K562 (cell line): ENCODE results near the gene LAG3. TPM values are rescaled to one million over a fixed set of nuclear protein-coding genes. Genes with fewer than 3 reads are reported as not detected.

ENCODE experiments used
- CBX1 ChIP-seq: sonication (generic); IDR thresholded peaks from 2 replicates; pipeline ENCODE4 v1.6.1; 2016; ENCODE audit warnings: antibody characterized with exemption, low read depth, mild to moderate bottlenecking
- DIDO1 ChIP-seq: fragments of 450-650 bp; IDR thresholded peaks from 2 replicates; pipeline ENCODE4 v1.6.1; 2016; ENCODE audit warnings: low read depth, missing biosample characterization, missing genetic modification characterization
- EP300 ChIP-seq: IDR thresholded peaks from 2 replicates; pipeline ENCODE4 v1.6.1; 2012; ENCODE audit warnings: low read length, improper control_type of control experiment
- ETS1 ChIP-seq: conservative IDR thresholded peaks from 2 replicates; pipeline ENCODE4 v1.6.1; 2011; ENCODE audit warnings: low read depth, mild to moderate bottlenecking, low read length; ENCODE audit not compliant: control insufficient read depth
- EWSR1 ChIP-seq: fragments of 450-650 bp; IDR thresholded peaks from 2 replicates; pipeline ENCODE4 v1.6.1; 2018; ENCODE audit warnings: borderline replicate concordance, mild to moderate bottlenecking, low read depth, moderate library complexity; ENCODE audit not compliant: partially characterized antibody
- MAZ ChIP-seq, 2 experiments: fragments of 450-650 bp in 1 of 2; sonication (generic) in 1 of 2; formaldehyde crosslinking; IDR thresholded peaks in 1 of 2; conservative IDR thresholded peaks in 1 of 2; 2 replicates each; pipeline versions ENCODE4 v1.4.0 to v1.5.0; 2020; ENCODE audit warnings: mild to moderate bottlenecking in 1 of 2, missing genetic modification reagents in 1 of 2
- MEF2D ChIP-seq: conservative IDR thresholded peaks from 2 replicates; pipeline ENCODE4 v1.6.1; 2016; ENCODE audit warnings: low read depth, missing genetic modification characterization, missing compliant biosample characterization
- POLR2A ChIP-seq: fragments of 450-650 bp; conservative IDR thresholded peaks from 2 replicates; pipeline ENCODE4 v1.6.1; 2016
- POLR2AphosphoS2 ChIP-seq: IDR thresholded peaks from 2 replicates; pipeline ENCODE4 v1.6.1; 2012; ENCODE audit warnings: low read length, improper control_type of control experiment
- RAD51 ChIP-seq: fragments of 450-650 bp; IDR thresholded peaks from 2 replicates; pipeline ENCODE4 v1.7.1; 2016; ENCODE audit warnings: low read depth, mild to moderate bottlenecking, borderline replicate concordance
- RCOR1 ChIP-seq, 2 experiments: IDR thresholded peaks; 2 replicates each; pipeline ENCODE4 v1.6.1; 2012; ENCODE audit warnings: low read depth in 2 of 2, low read length in 2 of 2, borderline replicate concordance in 1 of 2, improper control_type of control experiment in 1 of 2
- ZBTB11 ChIP-seq, 3 experiments: fragments of 200-800 bp in 1 of 3; fragments of 250-450 bp in 1 of 3; fragments of 450-650 bp in 1 of 3; sonication (Bioruptor Pico) in 1 of 3; sonication (Bioruptor generic) in 1 of 3; formaldehyde crosslinking in 1 of 3; IDR thresholded peaks; 2 replicates each; pipeline versions ENCODE4 v1.6.1 to v1.8.0; 2016 to 2022; ENCODE audit warnings: mild to moderate bottlenecking in 2 of 3, missing genetic modification characterization in 2 of 3, missing compliant biosample characterization in 1 of 3, moderate library complexity in 1 of 3
- ZNF263 ChIP-seq: sonication (generic); formaldehyde crosslinking; IDR thresholded peaks from 2 replicates; pipeline ENCODE4 v1.8.0; 2022; ENCODE audit warnings: mild to moderate bottlenecking, missing genetic modification reagents, borderline replicate concordance
- polyA plus RNA-seq, 8 experiments: library from polyadenylated mRNA; depleted of rRNA in 4 of 8; stranded (reverse) in 5 of 8; unstranded in 3 of 8; fragments of >200 nt; fragmentation: Nextera tagmentation in 2 of 8; fragmentation: Illumina TruSeq in 1 of 8; extraction: Ambion mirVana in 2 of 8; extraction: Trizol in 1 of 8; gene quantifications; 2 replicates each; pipeline versions ENCODE4 v1.2.1 to v1.2.3, GENCODE V29; 2011 to 2014; ENCODE audit warnings: inconsistent platforms in 1 of 8, missing spikeins in 1 of 8
- total RNA-seq, 7 experiments: library from RNA; depleted of rRNA in 6 of 7; stranded (reverse); fragments of >200 nt in 6 of 7; fragmentation: Illumina TruSeq in 2 of 7; extraction: Trizol in 2 of 7; gene quantifications; 2 replicates each; pipeline versions ENCODE4 v1.2.1 to v1.2.3, GENCODE V29; 2011 to 2021; ENCODE audit warnings: low replicate concordance in 1 of 7
- TF ChIP-seq, protein P1 (sequence below), 3 experiments: fragments of 200-800 bp in 1 of 3; sonication (Bioruptor generic) in 1 of 3; sonication (generic) in 1 of 3; formaldehyde crosslinking in 1 of 3; IDR thresholded peaks; 2 replicates each; pipeline versions ENCODE4 v1.6.1 to v1.8.0; 2016 to 2022; ENCODE audit warnings: mild to moderate bottlenecking in 2 of 3, missing compliant biosample characterization in 2 of 3, missing genetic modification characterization in 2 of 3, missing genetic modification reagents in 1 of 3
- TF ChIP-seq, protein P2 (sequence below): sonication (generic); formaldehyde crosslinking; IDR thresholded peaks from 2 replicates; pipeline ENCODE4 v1.8.0; 2023; ENCODE audit warnings: mild to moderate bottlenecking, missing genetic modification reagents
- TF ChIP-seq, protein P3 (sequence below): fragments of 450-650 bp; formaldehyde crosslinking; conservative IDR thresholded peaks from 2 replicates; pipeline ENCODE4 v1.4.0; 2022; ENCODE audit warnings: mild to moderate bottlenecking, missing genetic modification characterization

The LAG3 gene
- total and polyA plus RNA-seq, 9 of the 15 experiments (the other 6 are each of a cell fraction or from before 2014, with no cell fraction given) = 0.07 to 0.66 (median 0.09) TPM; not detected in 1

DNA sequence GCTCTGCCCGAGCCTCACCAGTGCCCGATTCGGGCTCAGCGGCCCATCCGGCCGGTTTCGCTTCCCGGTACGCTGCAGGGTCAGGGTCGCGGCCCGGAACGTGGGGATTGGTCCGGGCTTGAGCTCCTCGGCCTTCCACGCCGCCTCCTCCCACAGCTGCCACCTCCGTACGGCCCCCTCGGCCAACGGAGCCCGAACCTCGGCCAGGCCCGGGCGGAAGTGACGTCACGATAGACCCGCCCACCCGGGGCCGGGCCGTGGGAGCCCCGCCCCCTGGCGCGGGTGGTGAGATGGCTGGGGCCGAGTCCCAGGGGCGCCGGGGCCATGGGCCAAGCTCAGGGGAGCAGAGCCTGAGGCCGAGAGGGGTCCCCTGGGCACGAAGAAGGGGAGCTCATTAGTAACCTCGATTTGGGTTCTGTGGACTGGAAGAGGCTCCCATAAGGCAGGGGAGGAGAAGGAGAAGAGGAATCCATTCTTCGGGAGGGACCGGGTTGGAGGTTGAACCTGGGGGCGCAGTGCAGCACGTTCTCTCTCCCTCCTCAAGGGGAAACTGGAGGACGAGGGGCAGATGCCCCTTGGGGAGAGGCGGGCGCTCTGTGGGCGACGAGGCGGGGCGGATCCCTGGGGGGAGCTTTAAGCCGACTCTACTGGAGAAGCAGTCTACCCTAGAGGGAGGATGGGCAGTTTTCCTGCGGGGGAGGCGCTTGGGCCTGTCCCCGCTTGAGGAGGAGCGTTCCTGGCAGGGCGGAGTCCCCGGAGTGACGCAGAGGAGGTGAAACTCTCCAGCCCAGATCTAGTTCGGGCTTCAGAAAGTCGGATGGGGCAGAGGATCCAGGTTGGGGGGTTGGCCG, 19.2 kb upstream of the LAG3 start, which contains the start of gene MLF2 (continued):
- TF ChIP-seq, protein P1, sequence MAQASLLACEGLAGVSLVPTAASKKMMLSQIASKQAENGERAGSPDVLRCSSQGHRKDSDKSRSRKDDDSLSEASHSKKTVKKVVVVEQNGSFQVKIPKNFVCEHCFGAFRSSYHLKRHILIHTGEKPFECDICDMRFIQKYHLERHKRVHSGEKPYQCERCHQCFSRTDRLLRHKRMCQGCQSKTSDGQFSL (CRISPR knock-in tag; IDR thresholded peaks at IDR 0.05) = peak; percentile 80; the same call in 1 of the 2 replicates
- TF ChIP-seq, protein P1 (tag; IDR thresholded peaks at IDR 0.05) = 0 out of 4 replicates have a peak, but pooled peaks of 1 of the 2 experiments have one; percentile 62
- TF ChIP-seq RCOR1 (IDR thresholded peaks at IDR 0.05; ENCODE audit: borderline replicate concordance in 1 of 2, low read depth in 2 of 2, low read length in 2 of 2) (peak in 1 of 2 experiments; percentile 60; a peak in 1 of 4 replicates), ZNF263 (peak; percentile 77; the same call in 1 of the 2 replicates), CBX1 (peak; percentile 35; the same call in 1 of the 2 replicates), EWSR1 (no peak), DIDO1 (tag) (no peak), ZBTB11 (CRISPR knock-in tag; IDR thresholded peaks at IDR 0.05) (peak; percentile 26 to 83 (median 73); a peak in 4 of 6 replicates), MEF2D (tag) (no peak), RAD51 (no peak), POLR2AphosphoS2 (no peak), POLR2A (peak; percentile 90), EP300 (0 out of 2 replicates have a peak, but pooled peaks have one; percentile 15), ETS1 (peak; percentile 57; the same call in 1 of the 2 replicates), MAZ (CRISPR knock-in tag; conservative IDR thresholded peaks at IDR 0.05 in 1 of 2, IDR thresholded peaks at IDR 0.05 in 1 of 2) (peak; percentile 57 to 72; a peak in 3 of 4 replicates)
- TF ChIP-seq, protein P2, sequence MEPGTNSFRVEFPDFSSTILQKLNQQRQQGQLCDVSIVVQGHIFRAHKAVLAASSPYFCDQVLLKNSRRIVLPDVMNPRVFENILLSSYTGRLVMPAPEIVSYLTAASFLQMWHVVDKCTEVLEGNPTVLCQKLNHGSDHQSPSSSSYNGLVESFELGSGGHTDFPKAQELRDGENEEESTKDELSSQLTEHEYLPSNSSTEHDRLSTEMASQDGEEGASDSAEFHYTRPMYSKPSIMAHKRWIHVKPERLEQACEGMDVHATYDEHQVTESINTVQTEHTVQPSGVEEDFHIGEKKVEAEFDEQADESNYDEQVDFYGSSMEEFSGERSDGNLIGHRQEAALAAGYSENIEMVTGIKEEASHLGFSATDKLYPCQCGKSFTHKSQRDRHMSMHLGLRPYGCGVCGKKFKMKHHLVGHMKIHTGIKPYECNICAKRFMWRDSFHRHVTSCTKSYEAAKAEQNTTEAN (CRISPR knock-in tag) = 0 out of 2 replicates have a peak, but pooled peaks have one; percentile 37
- TF ChIP-seq, protein P3, sequence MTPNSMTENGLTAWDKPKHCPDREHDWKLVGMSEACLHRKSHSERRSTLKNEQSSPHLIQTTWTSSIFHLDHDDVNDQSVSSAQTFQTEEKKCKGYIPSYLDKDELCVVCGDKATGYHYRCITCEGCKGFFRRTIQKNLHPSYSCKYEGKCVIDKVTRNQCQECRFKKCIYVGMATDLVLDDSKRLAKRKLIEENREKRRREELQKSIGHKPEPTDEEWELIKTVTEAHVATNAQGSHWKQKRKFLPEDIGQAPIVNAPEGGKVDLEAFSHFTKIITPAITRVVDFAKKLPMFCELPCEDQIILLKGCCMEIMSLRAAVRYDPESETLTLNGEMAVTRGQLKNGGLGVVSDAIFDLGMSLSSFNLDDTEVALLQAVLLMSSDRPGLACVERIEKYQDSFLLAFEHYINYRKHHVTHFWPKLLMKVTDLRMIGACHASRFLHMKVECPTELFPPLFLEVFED = 0 out of 2 replicates have a peak, but pooled peaks have one; percentile 47
